Type B pancreatic cell (in vitro differentiated cells): ENCODE data around the gene CD36. TPM values are rescaled to one million over a fixed set of nuclear protein-coding genes. Genes with fewer than 3 reads are reported as not detected.

ENCODE experiments used
- DNase-seq: peaks from one replicate; pipeline ENCODE4 v3.0.0; 2021; ENCODE audit warnings: mixed read lengths; ENCODE audit not compliant: unreplicated experiment; ENCODE audit errors: extremely low spot score
- H3K27ac Mint-ChIP-seq: 2 replicates; pipeline ENCODE4 v1.8.0; 2021; ENCODE audit warnings: mild to moderate bottlenecking, mixed read lengths
- H3K27me3 Mint-ChIP-seq: 2 replicates; pipeline ENCODE4 v1.8.0; 2021; ENCODE audit warnings: mixed read lengths
- H3K36me3 Mint-ChIP-seq: 2 replicates; pipeline ENCODE4 v1.8.0; 2021; ENCODE audit warnings: mixed read lengths
- H3K4me1 Mint-ChIP-seq: one replicate; pipeline ENCODE4 v1.8.0; 2021; ENCODE audit warnings: mixed read lengths; ENCODE audit not compliant: unreplicated experiment
- H3K4me3 Mint-ChIP-seq: 2 replicates; pipeline ENCODE4 v1.8.0; 2021; ENCODE audit warnings: mild to moderate bottlenecking, mixed read lengths
- H3K9me3 Mint-ChIP-seq: 2 replicates; pipeline ENCODE4 v1.8.0; 2021; ENCODE audit warnings: mixed read lengths
- CTCF ChIP-seq: fragments of 200-600 bp; sonication (generic); conservative IDR thresholded peaks from 2 replicates; pipeline ENCODE4 v1.5.0; 2021; ENCODE audit warnings: antibody characterized with exemption, mild to moderate bottlenecking
- total RNA-seq: library from RNA; stranded (reverse); gene quantifications from 2 replicates; pipeline ENCODE4 v1.2.1, GENCODE V29; 2021; ENCODE audit warnings: low replicate concordance

CD36 gene
- total RNA-seq, 1 donor from 2014 or later = 6.7 TPM

DNA sequence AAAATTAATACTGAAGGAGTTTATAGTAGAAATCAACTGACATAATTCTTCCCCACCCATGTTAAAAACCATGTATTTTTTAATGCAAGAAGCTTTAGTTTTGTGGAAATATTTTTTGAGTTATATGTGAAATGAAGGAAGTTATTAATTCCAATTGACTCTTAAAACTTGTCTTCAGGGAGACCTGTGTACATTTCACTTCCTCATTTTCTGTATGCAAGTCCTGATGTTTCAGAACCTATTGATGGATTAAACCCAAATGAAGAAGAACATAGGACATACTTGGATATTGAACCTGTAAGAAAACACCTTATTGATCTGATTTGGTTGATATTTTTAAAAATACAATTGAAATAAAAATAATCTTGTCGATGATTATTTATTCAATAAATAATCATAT, 33.3 kb downstream of the CD36 start:
- no peak overlapping the region for H3K27ac Mint-ChIP-seq
- no peaks in the 10 kb centered on the region for H3K27me3 Mint-ChIP-seq
- H3K4me3 Mint-ChIP-seq = no peak overlapping the region
- no peak for DNase-seq
- no peaks in the 10 kb centered on the region for H3K9me3 Mint-ChIP-seq
- H3K36me3 Mint-ChIP-seq = no peaks in the 10 kb centered on the region
- no peaks in the 10 kb centered on the region for H3K4me1 Mint-ChIP-seq
- TF ChIP-seq CTCF = no peak

DNA sequence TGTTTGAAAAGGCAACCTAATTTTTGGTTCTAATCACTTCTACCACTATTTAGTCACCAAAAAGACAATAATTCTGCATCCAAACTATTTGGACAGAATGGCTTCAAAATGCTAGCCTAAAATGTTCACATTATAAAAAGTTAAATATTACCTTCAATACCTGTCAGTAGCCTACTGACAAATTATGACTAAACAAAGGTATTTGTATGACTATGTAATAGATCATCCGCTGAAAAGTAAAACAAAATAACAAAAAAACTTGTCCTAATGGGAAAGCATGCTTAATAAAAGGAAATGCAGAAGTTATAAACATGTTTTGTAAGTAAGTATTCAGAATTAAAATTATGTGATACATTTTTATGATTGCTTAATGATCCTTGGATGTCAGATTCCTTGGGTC, 36.6 kb downstream of the CD36 start:
- Mint-ChIP-seq H3K9me3 (no peaks in the 10 kb centered on the region), H3K36me3 (no peaks in the 10 kb centered on the region), H3K27ac (no peak overlapping the region), H3K27me3 (no peaks in the 10 kb centered on the region), H3K4me1 (no peaks in the 10 kb centered on the region), H3K4me3 (no peak overlapping the region)
- DNase-seq = no peak
- no peak for TF ChIP-seq CTCF

- no peak for DNase-seq
- Mint-ChIP-seq H3K27me3 (no peaks in the 10 kb centered on the region), H3K36me3 (no peaks in the 10 kb centered on the region), H3K9me3 (no peaks in the 10 kb centered on the region), H3K27ac (no peak overlapping the region), H3K4me1 (no peaks in the 10 kb centered on the region), H3K4me3 (no peak overlapping the region)
- TF ChIP-seq CTCF = no peak
These were observed 38.0 kb downstream of the CD36 start for GRCh38 chr7:80676404-80676803.

DNA sequence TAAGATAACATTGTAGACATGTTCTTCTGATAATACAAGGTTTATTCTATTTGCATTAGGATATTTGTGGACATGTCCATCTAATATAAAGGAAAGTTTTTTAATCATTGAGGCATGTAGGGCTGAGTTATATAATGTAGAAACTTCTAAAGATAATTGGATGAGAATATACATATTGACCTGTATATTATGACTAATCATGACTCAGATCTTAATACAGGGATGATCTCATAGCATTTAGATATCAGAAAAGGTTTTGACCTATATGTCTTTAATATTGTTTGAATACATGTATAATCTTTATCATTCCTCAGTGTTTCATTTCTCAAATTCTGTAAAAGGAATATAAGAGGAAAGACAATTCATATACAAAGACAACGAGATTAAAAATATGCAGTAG, 39.2 kb downstream of the CD36 start:
- H3K4me3 Mint-ChIP-seq = no peak overlapping the region
- no peaks in the 10 kb centered on the region for H3K9me3 Mint-ChIP-seq
- TF ChIP-seq CTCF = no peak
- no peaks in the 10 kb centered on the region for H3K27me3 Mint-ChIP-seq
- DNase-seq = no peak
- no peak overlapping the region for H3K27ac Mint-ChIP-seq
- H3K4me1 Mint-ChIP-seq = no peaks in the 10 kb centered on the region
- no peaks in the 10 kb centered on the region for H3K36me3 Mint-ChIP-seq

- H3K9me3 Mint-ChIP-seq = no peaks in the 10 kb centered on the region
- DNase-seq = no peak
- H3K4me3 Mint-ChIP-seq = no peak overlapping the region
- no peak for TF ChIP-seq CTCF
- H3K27ac Mint-ChIP-seq = no peak overlapping the region
- H3K36me3 Mint-ChIP-seq = no peaks in the 10 kb centered on the region
- no peaks in the 10 kb centered on the region for H3K27me3 Mint-ChIP-seq
- no peaks in the 10 kb centered on the region for H3K4me1 Mint-ChIP-seq
These were observed 40.3 kb downstream of the CD36 start for GRCh38 chr7:80678707-80679106.
